Kidney (tissue), 14 donors: ENCODE measurements around the gene ZNF423. TPM values are rescaled to one million over a fixed set of nuclear protein-coding genes. Genes with fewer than 3 reads are reported as not detected.
A peak's percentile ranks its signal among the peaks of the same experiment; 100 is the strongest.

ENCODE experiments used
- DNase-seq, 5 donors: peaks; one replicate each; pipeline ENCODE4 v3.0.0-alpha.2; 2013 to 2020
- FAIRE-seq: peaks from 2 replicates; lab custom pipeline; 2012; peaks lifted over from hg19 to GRCh38; lab: Jason Lieb, UNC
- H3K27ac ChIP-seq, 2 donors: one replicate each; pipeline ENCODE4 v1.7.0; 2013; ENCODE audit warnings: low read depth in 2 of 2, low read length in 2 of 2, inconsistent platforms in 1 of 2
- H3K27me3 ChIP-seq: one replicate; pipeline ENCODE4 v1.7.1; 2013; ENCODE audit warnings: low read length, inconsistent platforms; ENCODE audit not compliant: control insufficient read depth, insufficient read depth
- H3K36me3 ChIP-seq, 3 donors: one replicate each; pipeline versions ENCODE4 v1.7.0 to v1.7.1; 2013; ENCODE audit warnings: low read length in 3 of 3, control low read depth in 1 of 3, inconsistent platforms in 1 of 3; ENCODE audit not compliant: insufficient read depth in 3 of 3, control insufficient read depth in 2 of 3
- H3K4me1 ChIP-seq, 3 donors: one replicate each; pipeline versions ENCODE4 v1.7.0 to v1.7.1; 2013; ENCODE audit warnings: low read length in 3 of 3, inconsistent platforms in 1 of 3, low read depth in 1 of 3; ENCODE audit not compliant: control insufficient read depth in 2 of 3, insufficient read depth in 2 of 3
- H3K4me3 ChIP-seq, 3 donors: one replicate each; pipeline versions ENCODE4 v1.7.0 to v1.8.1; 2013; ENCODE audit warnings: low read length in 3 of 3, control low read depth in 1 of 3, inconsistent platforms in 1 of 3
- H3K9ac ChIP-seq, 3 donors: one replicate each; pipeline versions ENCODE4 v1.7.0 to v1.7.1; 2013; ENCODE audit warnings: low read length in 3 of 3, control low read depth in 1 of 3, inconsistent platforms in 1 of 3
- H3K9me3 ChIP-seq, 3 donors: one replicate each; pipeline versions ENCODE4 v1.7.0 to v1.7.1; 2013; ENCODE audit warnings: low read length in 3 of 3, control low read depth in 1 of 3, inconsistent platforms in 1 of 3; ENCODE audit not compliant: control insufficient read depth in 2 of 3, insufficient read depth in 1 of 3
- CTCF ChIP-seq: IDR thresholded peaks from 3 replicates; pipeline ENCODE4 v1.5.1; 2012; ENCODE audit warnings: mild to moderate bottlenecking, moderate library complexity, borderline replicate concordance; ENCODE audit not compliant: insufficient read depth; ENCODE audit errors: extremely low read depth
- intact Hi-C: fragments of 100-400 bp; cut with DNase I; formaldehyde crosslinking; loops from one replicate; pipeline ENCODE4 v1.11.1; 2022
- polyA plus RNA-seq: library from polyadenylated mRNA; stranded (reverse); fragments of 350-450 nt; fragmentation: Illumina TruSeq; extraction: RNeasy Lipid Tissue Mini Kit (QIAGEN cat#74804); gene quantifications from one replicate; pipeline ENCODE4 v1.2.3, GENCODE V29; 2014; ENCODE audit warnings: low read depth, low replicate concordance; ENCODE audit not compliant: insufficient read depth
- total RNA-seq: library from RNA; stranded (reverse); fragmentation: NEBNext Ultra II Directional; extraction: Animal tissue kit (Norgen Biotek cat#: 25700); gene quantifications from one replicate; pipeline ENCODE4 v1.2.1, GENCODE V29; 2021
- donor health status: control.
- donor health status: control.
- donor health status: control.
- donor health status: control.
- donor health status: control.
- donor health status: DM: yes; HTN: yes; CAD: no.
- donor health status: Normal renal cell carcinoma (clear cell type).

The ZNF423 gene
- total and polyA plus RNA-seq, 2 donors from 2014 or later, result 2.0 to 8.4 TPM

GRCh38 chr16:49854188-49854795 is 1.6 kb downstream of the ZNF423 start:
- H3K36me3 ChIP-seq, result no peaks in the 10 kb centered on the region

GRCh38 chr16:49852279-49852678 is 3.6 kb downstream of the ZNF423 start:
- Histone ChIP-seq H3K4me1 (peaks cover 0 to 8% (median 8%) of the 10 kb centered on the region in 3 donors), H3K9me3 (no peaks in the 10 kb centered on the region), H3K9ac (no peak overlapping the region), H3K27ac (no peak overlapping the region), H3K4me3 (no peak overlapping the region), H3K27me3 (no peaks in the 10 kb centered on the region), H3K36me3 (no peaks in the 10 kb centered on the region)
- peak in 1 of 5 donors; percentile 42 for DNase-seq
- TF ChIP-seq CTCF, result no peak
- no peak for FAIRE-seq
- intact Hi-C loops, result no loop called here

More at GRCh38 chr16:49854188-49854795, 1.6 kb downstream of the ZNF423 start:
- intact Hi-C loops, result no loop called here
- Histone ChIP-seq H3K4me3 (peak overlapping the region in 2 of 3 donors; percentile 37 to 43), H3K9ac (peak overlapping the region in 2 of 3 donors; percentile 24 to 26), H3K9me3 (no peaks in the 10 kb centered on the region), H3K27ac (peak overlapping the region; percentile 43 to 65), H3K27me3 (no peaks in the 10 kb centered on the region), H3K4me1 (peaks cover 0 to 8% (median 8%) of the 10 kb centered on the region in 3 donors)
- no peak for TF ChIP-seq CTCF
- peak; percentile 53 to 83 (median 73) for DNase-seq
- no peak for FAIRE-seq

- no peak overlapping the region for H3K9ac ChIP-seq
- peaks cover 0 to 8% (median 8%) of the 10 kb centered on the region in 3 donors for H3K4me1 ChIP-seq
- H3K27me3 ChIP-seq, result no peaks in the 10 kb centered on the region
- TF ChIP-seq CTCF, result no peak
- H3K27ac ChIP-seq, result no peak overlapping the region
- H3K4me3 ChIP-seq, result no peak overlapping the region
- DNase-seq, result peak in 1 of 5 donors; percentile 60
- FAIRE-seq, result no peak
- intact Hi-C loops, result no loop called here
- no peaks in the 10 kb centered on the region for H3K36me3 ChIP-seq
- H3K9me3 ChIP-seq, result no peaks in the 10 kb centered on the region
Measured at GRCh38 chr16:49851468-49851787, 4.5 kb downstream of the ZNF423 start.
